ENCODE results near the gene FBXW9.
A peak's percentile ranks its signal among the peaks of the same experiment; 100 is the strongest.

FBXW9 gene

DNA sequence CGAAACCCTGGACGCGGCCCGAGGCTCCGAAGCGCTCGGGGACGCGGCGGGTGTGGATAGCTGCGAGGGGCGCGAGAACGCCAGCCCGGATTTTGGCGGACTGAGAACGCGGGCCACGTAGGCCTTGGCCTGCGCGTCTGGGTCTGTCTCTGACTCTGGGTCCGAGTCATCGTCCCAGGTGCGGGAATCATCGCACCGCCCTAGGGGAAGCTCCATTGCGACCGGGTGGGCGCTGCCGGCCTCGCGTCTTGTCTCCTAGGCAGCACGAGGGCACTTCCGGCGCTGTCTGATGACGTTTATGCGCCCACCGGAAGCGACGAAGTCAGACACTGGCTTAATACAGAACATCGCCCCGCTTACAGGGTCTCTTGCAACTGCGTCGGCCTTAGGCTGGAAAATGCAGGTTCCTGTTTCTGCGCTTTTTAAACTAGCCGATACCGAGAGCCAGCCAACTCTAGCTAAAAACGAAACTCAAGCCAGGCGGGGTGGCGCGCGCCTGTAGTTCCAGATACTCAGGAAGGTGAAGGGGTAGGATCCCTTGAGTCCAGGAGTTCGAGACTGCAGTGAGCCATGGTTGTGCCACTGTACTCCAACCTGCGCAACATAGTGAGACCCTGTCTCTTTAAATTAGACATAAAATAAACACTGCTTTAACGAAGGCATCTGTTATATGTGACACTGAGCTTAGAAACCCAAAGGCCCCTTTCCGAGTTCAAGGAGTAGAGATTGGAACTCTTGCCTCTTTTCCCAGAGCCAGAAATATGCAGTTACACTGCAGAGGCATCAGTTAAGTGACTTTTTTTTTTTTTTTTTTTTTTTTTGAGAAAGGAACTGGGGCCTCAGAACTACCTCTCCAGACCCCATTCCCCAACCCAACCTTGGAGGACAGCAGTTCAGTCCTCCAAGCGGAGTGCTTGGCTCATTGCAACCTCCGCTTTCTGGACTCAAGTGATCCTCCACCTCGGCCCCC, at the start of gene FBXW9:
TSS of gene FBXW9 (minus strand) at position 266 of the 970 bp plus-strand sequence. CDS start at position 216, 50 bp downstream.
- Histone ChIP-seq H3K79me2 (ENCODE audit: insufficient read depth, low read length) (peaks cover 9% of the 10 kb centered on the region; the same call in 1 of the 2 replicates), H2AFZ (ENCODE audit: low read depth, low read length) (peak within 1 kb of the TSS; percentile 90), H3K27me3 (ENCODE audit: insufficient read depth, low read length, poor library complexity) (no peaks in the 10 kb centered on the region), H3K9ac (ENCODE audit: low read depth, low read length) (peak within 1 kb of the TSS; percentile 80), H3K27ac (ENCODE audit: low read length) (peak within 1 kb of the TSS; percentile 86), H4K20me1 (ENCODE audit: insufficient read depth, low read length) (0 out of 2 replicates have a peak, but pooled peaks cover 5% of the 10 kb centered on the region), H3K4me2 (ENCODE audit: insufficient read depth, low read length) (peak within 1 kb of the TSS; percentile 90), H3K36me3 (ENCODE audit: insufficient read depth, low read length) (peaks cover 33% of the 10 kb centered on the region), H3K4me1 (ENCODE audit: insufficient read depth, low read length) (peaks cover 44% of the 10 kb centered on the region), H3K4me3 (ENCODE audit: low read depth in 1 of 2, low read length in 2 of 2) (peak within 1 kb of the TSS; percentile 84 to 98), H3K9me3 (ENCODE audit: insufficient read depth, low read length, severe bottlenecking) (no peaks in the 10 kb centered on the region)
- TF ChIP-seq, protein P1, sequence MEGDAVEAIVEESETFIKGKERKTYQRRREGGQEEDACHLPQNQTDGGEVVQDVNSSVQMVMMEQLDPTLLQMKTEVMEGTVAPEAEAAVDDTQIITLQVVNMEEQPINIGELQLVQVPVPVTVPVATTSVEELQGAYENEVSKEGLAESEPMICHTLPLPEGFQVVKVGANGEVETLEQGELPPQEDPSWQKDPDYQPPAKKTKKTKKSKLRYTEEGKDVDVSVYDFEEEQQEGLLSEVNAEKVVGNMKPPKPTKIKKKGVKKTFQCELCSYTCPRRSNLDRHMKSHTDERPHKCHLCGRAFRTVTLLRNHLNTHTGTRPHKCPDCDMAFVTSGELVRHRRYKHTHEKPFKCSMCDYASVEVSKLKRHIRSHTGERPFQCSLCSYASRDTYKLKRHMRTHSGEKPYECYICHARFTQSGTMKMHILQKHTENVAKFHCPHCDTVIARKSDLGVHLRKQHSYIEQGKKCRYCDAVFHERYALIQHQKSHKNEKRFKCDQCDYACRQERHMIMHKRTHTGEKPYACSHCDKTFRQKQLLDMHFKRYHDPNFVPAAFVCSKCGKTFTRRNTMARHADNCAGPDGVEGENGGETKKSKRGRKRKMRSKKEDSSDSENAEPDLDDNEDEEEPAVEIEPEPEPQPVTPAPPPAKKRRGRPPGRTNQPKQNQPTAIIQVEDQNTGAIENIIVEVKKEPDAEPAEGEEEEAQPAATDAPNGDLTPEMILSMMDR (IDR thresholded peaks at IDR 0.05; ENCODE audit: borderline replicate concordance, extremely low read depth, low read length, poor library complexity, severe bottlenecking), result peak; percentile 9
- TF ChIP-seq EZH2 (IDR thresholded peaks at IDR 0.05; ENCODE audit: borderline replicate concordance, low read depth, low read length, severe bottlenecking), result no peak
- ATAC-seq (ENCODE audit: insufficient read depth, low read depth) (peak; percentile 92), DNase-seq (peak; percentile 97)

DNA sequence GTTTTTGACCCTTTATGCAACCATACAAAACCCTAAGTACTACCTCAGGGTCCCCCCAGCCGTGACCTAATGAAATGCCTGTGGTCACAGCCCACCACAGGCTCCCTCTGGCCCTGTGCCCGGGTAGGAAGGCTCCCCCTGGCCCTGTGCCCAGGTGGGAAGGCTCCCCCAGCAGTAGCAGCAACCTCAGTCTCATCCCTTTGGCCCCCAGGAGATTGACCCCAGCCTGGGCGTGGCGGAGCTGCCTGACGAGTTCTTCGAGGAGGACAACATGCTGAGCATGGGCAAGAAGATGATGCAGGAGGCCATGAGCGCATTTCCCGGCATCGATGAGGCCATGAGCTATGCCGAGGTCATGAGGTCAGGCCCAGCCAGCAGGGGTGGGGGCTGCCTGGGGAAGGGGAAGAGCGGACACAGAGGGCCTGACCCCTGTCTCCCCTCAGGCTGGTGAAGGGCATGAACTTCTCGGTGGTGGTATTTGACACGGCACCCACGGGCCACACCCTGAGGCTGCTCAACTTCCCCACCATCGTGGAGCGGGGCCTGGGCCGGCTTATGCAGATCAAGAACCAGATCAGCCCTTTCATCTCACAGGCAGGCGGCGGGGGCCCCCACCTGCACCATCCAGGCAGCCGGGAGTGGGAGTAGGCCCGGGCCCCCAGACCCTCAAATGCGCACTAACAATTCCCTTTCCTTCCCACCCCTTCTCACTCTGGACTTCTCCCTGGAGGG, 48.9 kb upstream of the FBXW9 start:
- H3K9me3 ChIP-seq (ENCODE audit: insufficient read depth, low read length, severe bottlenecking), result peaks cover 13% of the 10 kb centered on the region
- no peak for ATAC-seq (ENCODE audit: insufficient read depth, low read depth)

DNA sequence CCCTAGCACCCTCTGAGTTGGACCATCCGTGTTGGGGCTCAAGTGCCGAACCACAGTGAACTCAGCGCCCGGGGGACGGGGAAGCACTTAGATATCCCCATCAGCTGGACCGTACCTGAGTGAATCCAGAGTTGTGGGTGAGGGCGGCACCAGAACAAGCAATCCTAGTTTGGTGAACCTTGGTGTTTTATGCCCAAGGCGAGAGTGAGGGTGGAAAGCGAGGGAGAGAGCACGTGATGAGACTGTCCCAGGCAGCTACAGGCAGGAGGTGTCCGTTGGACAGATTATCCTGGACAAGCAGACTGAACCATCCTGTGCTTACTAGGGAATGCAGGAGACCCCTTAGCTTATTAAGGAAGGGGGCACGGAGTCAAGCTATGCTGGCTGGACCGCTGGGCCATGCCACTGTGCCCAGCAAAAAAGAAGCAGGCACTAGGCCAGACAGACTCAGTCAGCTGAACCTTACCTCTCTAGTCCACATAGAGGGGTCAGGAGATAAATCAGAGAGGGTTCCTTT, 41.5 kb upstream of the FBXW9 start:
- H3K27ac ChIP-seq (ENCODE audit: low read length), result peak overlapping the region; percentile 93
- no peaks in the 10 kb centered on the region for H3K27me3 ChIP-seq (ENCODE audit: insufficient read depth, low read length, poor library complexity)
- ATAC-seq (ENCODE audit: insufficient read depth, low read depth) (no peak), DNase-seq (no peak)
- H2AFZ ChIP-seq (ENCODE audit: low read depth, low read length), result peak overlapping the region; percentile 84
- H4K20me1 ChIP-seq (ENCODE audit: insufficient read depth, low read length), result peaks cover 14% of the 10 kb centered on the region
- peaks cover 27% of the 10 kb centered on the region for H3K36me3 ChIP-seq (ENCODE audit: insufficient read depth, low read length)
- H3K79me2 ChIP-seq (ENCODE audit: insufficient read depth, low read length), result peaks cover 42% of the 10 kb centered on the region
- peak overlapping the region; percentile 71 to 79; a peak in 3 of 4 replicates for H3K4me3 ChIP-seq (ENCODE audit: low read depth in 1 of 2, low read length in 2 of 2)
- H3K9ac ChIP-seq (ENCODE audit: low read depth, low read length), result peak overlapping the region; percentile 69
- H3K4me1 ChIP-seq (ENCODE audit: insufficient read depth, low read length), result peaks cover 44% of the 10 kb centered on the region
- no peak for TF ChIP-seq EZH2 (IDR thresholded peaks at IDR 0.05; ENCODE audit: borderline replicate concordance, low read depth, low read length, severe bottlenecking)
- TF ChIP-seq, protein P1 (IDR thresholded peaks at IDR 0.05; ENCODE audit: borderline replicate concordance, extremely low read depth, low read length, poor library complexity, severe bottlenecking), result no peak
- no peaks in the 10 kb centered on the region for H3K9me3 ChIP-seq (ENCODE audit: insufficient read depth, low read length, severe bottlenecking)
- H3K4me2 ChIP-seq (ENCODE audit: insufficient read depth, low read length), result peak overlapping the region; percentile 91

More for the DNA sequence above, 48.9 kb upstream of the FBXW9 start:
- H3K4me3 ChIP-seq (ENCODE audit: low read depth in 1 of 2, low read length in 2 of 2), result no peak overlapping the region
- H3K79me2 ChIP-seq (ENCODE audit: insufficient read depth, low read length), result peaks cover 2% of the 10 kb centered on the region; the same call in 1 of the 2 replicates
- no peak for TF ChIP-seq EZH2 (IDR thresholded peaks at IDR 0.05; ENCODE audit: borderline replicate concordance, low read depth, low read length, severe bottlenecking)
- TF ChIP-seq, protein P1 (IDR thresholded peaks at IDR 0.05; ENCODE audit: borderline replicate concordance, extremely low read depth, low read length, poor library complexity, severe bottlenecking), result no peak
- no peaks in the 10 kb centered on the region for H3K27me3 ChIP-seq (ENCODE audit: insufficient read depth, low read length, poor library complexity)
- DNase-seq, result no peak
- H3K4me2 ChIP-seq (ENCODE audit: insufficient read depth, low read length), result no peak overlapping the region
- no peaks in the 10 kb centered on the region for H3K4me1 ChIP-seq (ENCODE audit: insufficient read depth, low read length)
- H4K20me1 ChIP-seq (ENCODE audit: insufficient read depth, low read length), result no peaks in the 10 kb centered on the region
- no peak overlapping the region for H2AFZ ChIP-seq (ENCODE audit: low read depth, low read length)
- H3K36me3 ChIP-seq (ENCODE audit: insufficient read depth, low read length), result peaks cover 48% of the 10 kb centered on the region
- no peak overlapping the region for H3K27ac ChIP-seq (ENCODE audit: low read length)
- H3K9ac ChIP-seq (ENCODE audit: low read depth, low read length), result no peak overlapping the region
